HFFc6 (cell line): Measurements from ENCODE around the gene DAPK3. TPM values are rescaled to one million over a fixed set of nuclear protein-coding genes. Genes with fewer than 3 reads are reported as not detected.
A peak's percentile ranks its signal among the peaks of the same experiment; 100 is the strongest.
"Not testable (repeated sequence)": the region's sequence is repeated elsewhere in the genome, so short reads cannot be mapped to it uniquely, and the experiment has no call there.

ENCODE experiments used
- DNase-seq: peaks from one replicate; pipeline ENCODE4 v3.0.0-alpha.2; 2018
- H3K27ac Mint-ChIP-seq: 2 replicates; pipeline ENCODE4 v1.8.0; 2020; ENCODE audit warnings: mild to moderate bottlenecking, mixed read lengths
- H3K27me3 Mint-ChIP-seq: 2 replicates; pipeline ENCODE4 v1.8.0; 2021; ENCODE audit warnings: mild to moderate bottlenecking, moderate library complexity, mixed read lengths; ENCODE audit not compliant: insufficient read depth
- H3K36me3 Mint-ChIP-seq: 2 replicates; pipeline ENCODE4 v1.8.0; 2021; ENCODE audit warnings: low read depth, mixed read lengths
- H3K4me1 Mint-ChIP-seq: 2 replicates; pipeline ENCODE4 v1.8.0; 2020; ENCODE audit warnings: low read depth, mixed read lengths
- H3K4me3 Mint-ChIP-seq: 2 replicates; pipeline ENCODE4 v1.8.0; 2020; ENCODE audit warnings: mild to moderate bottlenecking, moderate library complexity, mixed read lengths
- H3K9me3 Mint-ChIP-seq: 2 replicates; pipeline ENCODE4 v1.8.0; 2020; ENCODE audit warnings: mild to moderate bottlenecking, mixed read lengths
- total RNA-seq, 6 experiments: library from RNA; stranded (reverse); fragmentation: NEBNext Ultra II Directional; extraction: Animal tissue kit (Norgen Biotek cat#: 25700); gene quantifications; 2 replicates in 1 of 6; 3 replicates in 5 of 6; pipeline ENCODE4 v1.2.3, GENCODE V29; 2021
- TF ChIP-seq, protein P1 (sequence below): fragments of 200-600 bp; sonication (generic); IDR thresholded peaks from 2 replicates; pipeline ENCODE4 v1.5.0; 2021; ENCODE audit warnings: antibody characterized with exemption, mild to moderate bottlenecking

DAPK3 gene
- total RNA-seq, 6 experiments from 2014 or later: 116 to 140 (median 128) TPM

DNA sequence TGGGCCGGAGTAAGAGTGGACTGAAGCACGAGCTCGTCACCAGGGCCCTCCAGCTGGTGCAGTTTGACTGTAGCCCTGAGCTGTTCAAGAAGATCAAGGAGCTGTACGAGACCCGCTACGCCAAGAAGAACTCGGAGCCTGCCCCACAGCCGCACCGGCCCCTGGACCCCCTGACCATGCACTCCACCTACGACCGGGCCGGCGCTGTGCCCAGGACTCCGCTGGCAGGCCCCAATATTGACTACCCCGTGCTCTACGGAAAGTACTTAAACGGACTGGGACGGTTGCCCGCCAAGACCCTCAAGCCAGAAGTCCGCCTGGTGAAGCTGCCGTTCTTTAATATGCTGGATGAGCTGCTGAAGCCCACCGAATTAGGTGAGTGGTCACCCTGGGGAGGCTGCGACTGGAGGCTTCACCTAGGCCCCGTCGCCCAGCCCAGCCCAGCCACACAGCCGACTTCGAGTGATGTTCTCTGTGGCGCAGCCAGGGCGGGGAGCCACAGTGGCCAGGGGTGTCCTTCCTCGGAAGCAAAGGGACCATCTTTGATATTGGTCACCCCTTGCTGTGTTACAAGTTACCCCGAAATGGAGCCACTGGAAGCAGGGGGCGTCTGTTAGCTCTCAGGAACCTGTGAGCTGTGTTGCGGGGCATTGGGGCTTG is 42.2 kb upstream of the DAPK3 start:
- Mint-ChIP-seq H3K27me3 (peaks cover 9% of the 10 kb centered on the region), H3K4me1 (peaks cover 19% of the 10 kb centered on the region), H3K27ac (no peak overlapping the region), H3K4me3 (no peak overlapping the region), H3K9me3 (no peaks in the 10 kb centered on the region), H3K36me3 (no peaks in the 10 kb centered on the region)
- DNase-seq: no peak
- TF ChIP-seq, protein P1, sequence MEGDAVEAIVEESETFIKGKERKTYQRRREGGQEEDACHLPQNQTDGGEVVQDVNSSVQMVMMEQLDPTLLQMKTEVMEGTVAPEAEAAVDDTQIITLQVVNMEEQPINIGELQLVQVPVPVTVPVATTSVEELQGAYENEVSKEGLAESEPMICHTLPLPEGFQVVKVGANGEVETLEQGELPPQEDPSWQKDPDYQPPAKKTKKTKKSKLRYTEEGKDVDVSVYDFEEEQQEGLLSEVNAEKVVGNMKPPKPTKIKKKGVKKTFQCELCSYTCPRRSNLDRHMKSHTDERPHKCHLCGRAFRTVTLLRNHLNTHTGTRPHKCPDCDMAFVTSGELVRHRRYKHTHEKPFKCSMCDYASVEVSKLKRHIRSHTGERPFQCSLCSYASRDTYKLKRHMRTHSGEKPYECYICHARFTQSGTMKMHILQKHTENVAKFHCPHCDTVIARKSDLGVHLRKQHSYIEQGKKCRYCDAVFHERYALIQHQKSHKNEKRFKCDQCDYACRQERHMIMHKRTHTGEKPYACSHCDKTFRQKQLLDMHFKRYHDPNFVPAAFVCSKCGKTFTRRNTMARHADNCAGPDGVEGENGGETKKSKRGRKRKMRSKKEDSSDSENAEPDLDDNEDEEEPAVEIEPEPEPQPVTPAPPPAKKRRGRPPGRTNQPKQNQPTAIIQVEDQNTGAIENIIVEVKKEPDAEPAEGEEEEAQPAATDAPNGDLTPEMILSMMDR: no peak

DNA sequence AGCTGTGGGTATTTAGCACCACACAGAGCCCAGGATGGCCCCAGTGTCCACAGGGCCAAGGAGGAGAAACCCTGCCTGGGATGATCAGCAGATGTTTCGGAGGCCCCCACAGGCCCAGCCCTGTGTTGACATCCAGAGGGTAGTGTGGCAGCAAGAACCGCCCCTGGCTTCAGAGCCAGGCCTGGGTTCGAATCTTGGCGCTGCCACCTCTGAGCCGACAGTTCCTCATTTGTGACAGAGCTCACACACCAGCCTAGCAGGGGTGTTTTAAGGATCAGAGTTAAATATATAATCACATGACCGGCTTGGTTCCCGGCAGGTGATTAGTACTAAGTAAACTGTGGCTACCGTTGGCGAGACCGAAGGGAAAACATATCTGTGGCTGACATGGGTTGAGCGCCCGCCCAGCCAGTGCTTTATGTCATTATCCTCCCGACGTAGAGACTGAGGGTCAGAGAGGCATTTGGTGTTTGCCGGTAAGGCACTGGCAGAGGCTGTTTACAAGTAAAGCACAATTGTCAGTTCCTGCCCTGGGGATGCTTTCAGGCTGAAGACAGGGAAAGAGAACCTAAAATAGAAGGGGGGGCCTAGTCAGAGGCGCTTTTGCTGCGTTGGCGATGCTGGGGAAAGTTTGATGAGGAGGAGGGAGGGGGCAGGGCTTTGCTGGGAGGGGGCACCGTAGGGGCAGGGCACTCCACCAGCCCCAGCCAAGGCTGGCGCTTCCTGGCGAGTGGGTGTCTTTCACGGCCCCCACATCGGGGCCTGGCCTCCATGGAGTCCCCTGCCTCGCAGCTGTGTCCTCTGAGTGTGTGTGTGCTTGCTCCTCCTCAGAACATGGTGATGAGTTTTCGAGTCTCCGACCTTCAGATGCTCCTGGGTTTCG is 41.4 kb upstream of the DAPK3 start:
- Mint-ChIP-seq H3K27ac (no peak overlapping the region), H3K9me3 (no peaks in the 10 kb centered on the region), H3K27me3 (peaks cover 7% of the 10 kb centered on the region), H3K4me3 (no peak overlapping the region), H3K36me3 (no peaks in the 10 kb centered on the region), H3K4me1 (peaks cover 19% of the 10 kb centered on the region)
- TF ChIP-seq, protein P1: no peak
- DNase-seq: no peak

DNA sequence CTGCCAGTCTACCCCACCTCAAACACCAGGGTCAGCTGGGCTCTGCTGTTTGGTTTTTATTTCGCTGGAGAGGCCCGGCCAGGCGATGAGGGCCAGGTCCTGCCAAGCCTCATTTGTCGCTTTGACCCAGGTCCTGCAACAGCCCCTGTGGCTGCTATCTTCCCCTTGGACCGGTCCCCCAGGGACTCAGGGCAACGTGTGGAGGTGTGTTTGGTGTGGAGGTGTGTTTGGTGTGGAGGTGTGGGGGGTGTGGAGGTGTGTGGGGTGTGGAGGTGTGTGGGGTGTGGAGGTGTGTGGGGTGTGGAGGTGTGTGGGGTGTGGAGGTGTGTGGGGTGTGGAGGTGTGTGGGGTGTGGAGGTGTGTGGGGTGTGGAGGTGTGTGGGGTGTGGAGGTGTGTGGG is 40.5 kb upstream of the DAPK3 start:
- not testable (repeated sequence) for H3K36me3 Mint-ChIP-seq

DNA sequence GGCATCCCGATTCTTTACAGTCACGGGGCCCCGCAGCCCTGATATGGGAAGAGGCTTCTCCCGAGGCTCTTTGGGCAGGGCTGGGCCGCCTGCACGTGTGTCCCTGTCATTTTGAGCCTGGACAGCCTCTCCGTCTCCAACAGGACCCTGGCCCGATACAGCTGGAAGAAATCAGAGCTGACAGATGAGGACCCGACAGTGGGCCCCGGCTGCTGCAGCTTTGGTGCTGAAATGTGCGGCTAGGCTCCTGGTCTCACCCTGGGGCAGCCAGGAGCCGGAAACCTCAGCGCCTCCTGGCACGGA is 39.9 kb upstream of the DAPK3 start:
- Mint-ChIP-seq H3K27me3 (peaks cover 4% of the 10 kb centered on the region; the same call in 1 of the 2 replicates), H3K4me1 (peaks cover 19% of the 10 kb centered on the region), H3K9me3 (no peaks in the 10 kb centered on the region), H3K27ac (no peak overlapping the region), H3K4me3 (no peak overlapping the region), H3K36me3 (no peaks in the 10 kb centered on the region)
- TF ChIP-seq, protein P1: no peak
- no peak for DNase-seq

More for the DNA sequence above, 40.5 kb upstream of the DAPK3 start:
- H3K4me3 Mint-ChIP-seq, H3K27ac Mint-ChIP-seq, DNase-seq, H3K9me3 Mint-ChIP-seq, H3K27me3 Mint-ChIP-seq: not testable (repeated sequence)
- H3K4me1 Mint-ChIP-seq: peaks cover 19% of the 10 kb centered on the region

DNA sequence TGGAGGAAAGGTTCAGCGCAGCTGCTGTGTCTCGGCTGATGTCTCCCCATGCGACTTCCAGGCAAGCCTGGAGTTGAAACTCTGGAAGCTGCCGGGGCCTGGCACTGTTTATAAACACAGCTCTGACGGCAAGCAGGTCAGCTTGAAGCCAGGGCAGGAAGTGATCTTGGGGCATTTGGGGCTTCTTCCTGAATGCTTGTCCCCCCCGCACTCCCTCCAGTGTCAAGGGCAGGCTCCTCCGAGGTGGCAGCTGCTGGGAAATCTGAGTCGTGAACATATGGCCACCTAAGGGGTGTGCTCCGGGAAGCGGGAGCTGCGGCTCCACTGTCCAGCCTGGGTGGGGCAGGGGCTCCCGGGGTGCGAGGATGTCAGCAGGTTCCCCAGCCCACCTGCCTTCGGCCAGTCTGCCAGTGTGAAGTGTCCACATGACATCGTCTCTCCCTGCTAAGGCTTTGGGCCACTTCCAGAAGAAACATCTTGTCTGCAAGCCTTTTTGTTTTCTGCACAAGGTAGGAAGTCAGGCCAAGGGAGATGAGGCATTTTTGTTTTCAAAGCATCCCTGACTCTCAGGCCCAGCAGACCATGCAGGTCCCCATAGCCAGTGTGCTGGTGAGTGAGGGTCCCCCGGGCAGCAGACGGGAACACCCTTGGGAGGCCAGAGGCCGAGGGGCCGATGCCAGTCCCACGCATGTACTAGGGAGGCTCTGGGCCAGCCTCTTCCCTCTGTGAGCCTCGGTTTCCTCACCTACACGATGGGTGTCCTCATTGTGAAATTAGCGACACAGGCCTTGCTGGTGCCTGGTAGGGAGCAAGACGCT is 39.3 kb upstream of the DAPK3 start:
- Mint-ChIP-seq H3K9me3 (no peaks in the 10 kb centered on the region), H3K36me3 (no peaks in the 10 kb centered on the region)
- DNase-seq: no peak

More for the DNA sequence above, 39.3 kb upstream of the DAPK3 start:
- peak overlapping the region; percentile 88 for H3K4me3 Mint-ChIP-seq
- peaks cover 19% of the 10 kb centered on the region for H3K4me1 Mint-ChIP-seq
- TF ChIP-seq, protein P1: no peak
- H3K27ac Mint-ChIP-seq: no peak overlapping the region
- H3K27me3 Mint-ChIP-seq: peaks cover 4% of the 10 kb centered on the region; the same call in 1 of the 2 replicates
